ENCODE results near the gene SERINC4.
"Not testable (repeated sequence)": the region's sequence is repeated elsewhere in the genome, so short reads cannot be mapped to it uniquely, and the experiment has no call there.

The SERINC4 gene

GRCh38 chr15:43799945-43800285 is at the start of gene SERINC4:
Gene SERINC4 (minus strand): TSS chr15:43800220. CDS start chr15:43799986, 234 bp downstream.
- DNase-seq = no peak

GRCh38 chr15:43845421-43845820 is 45.4 kb upstream of the SERINC4 start:
- DNase-seq = no peak

GRCh38 chr15:43832485-43832884 is 32.5 kb upstream of the SERINC4 start:
- not testable (repeated sequence) for DNase-seq

- DNase-seq = not testable (repeated sequence)
Measured at GRCh38 chr15:43831519-43832052, 31.6 kb upstream of the SERINC4 start.

GRCh38 chr15:43830691-43831275 is 30.8 kb upstream of the SERINC4 start:
- DNase-seq = not testable (repeated sequence)

- not testable (repeated sequence) for DNase-seq
Measured at GRCh38 chr15:43829951-43830540, 30.0 kb upstream of the SERINC4 start.

- no peak for DNase-seq
Measured at GRCh38 chr15:43828061-43828657, 28.1 kb upstream of the SERINC4 start.

GRCh38 chr15:43826508-43827341 is 26.7 kb upstream of the SERINC4 start, which contains the start of gene WDR76:
Gene WDR76 (plus strand): TSS chr15:43827002. CDS start chr15:43827033, 31 bp downstream.
- DNase-seq = peak; percentile 74 to 87

GRCh38 chr15:43826029-43826507 is 26.0 kb upstream of the SERINC4 start:
- no peak for DNase-seq

GRCh38 chr15:43825305-43825704 is 25.3 kb upstream of the SERINC4 start:
- DNase-seq = not testable (repeated sequence)

- DNase-seq = peak; percentile 94 to 97
Measured at GRCh38 chr15:43824302-43825246, 24.6 kb upstream of the SERINC4 start, which contains the start of gene MFAP1. Gene MFAP1 (minus strand): TSS chr15:43824690. CDS start chr15:43824569, 121 bp downstream.

GRCh38 chr15:43821505-43821904 is 21.5 kb upstream of the SERINC4 start:
- DNase-seq = no peak

GRCh38 chr15:43815064-43815463 is 15.0 kb upstream of the SERINC4 start:
- DNase-seq = not testable (repeated sequence)

GRCh38 chr15:43808960-43809678 is 9.1 kb upstream of the SERINC4 start:
- peak; percentile 67 to 84 for DNase-seq

- DNase-seq = no peak
Measured at GRCh38 chr15:43808435-43808950, 8.5 kb upstream of the SERINC4 start.

GRCh38 chr15:43802676-43803075 is 2.7 kb upstream of the SERINC4 start:
- DNase-seq = not testable (repeated sequence)

- DNase-seq = peak; percentile 83 to 88
Measured at GRCh38 chr15:43800286-43801141, 494 bp upstream of the SERINC4 start, which contains the start of gene HYPK. Gene HYPK (plus strand): TSS chr15:43800599. CDS start chr15:43800623, 24 bp downstream.

GRCh38 chr15:43799209-43799944 is 643 bp downstream of the SERINC4 start:
- no peak for DNase-seq

- no peak for DNase-seq
Measured at GRCh38 chr15:43796566-43796965, 3.5 kb downstream of the SERINC4 start.
